Hematopoietic multipotent progenitor cell treated with erythropoietin and hydrocortisone succinate and interleukin-3 and kit ligand, for 4 days (in vitro differentiated cells): ENCODE results near the gene SLAMF6.
"Not testable (repeated sequence)": the region's sequence is repeated elsewhere in the genome, so short reads cannot be mapped to it uniquely, and the experiment has no call there.

Experiments used
- DNase-seq: peaks from one replicate; pipeline ENCODE4 v3.0.0-alpha.2; 2015

Gene SLAMF6

GRCh38 chr1:160541622-160542302, 18.7 kb upstream of the SLAMF6 start:
- peak; percentile 23 for DNase-seq

- DNase-seq: no peak
Measured at GRCh38 chr1:160540859-160541233, 17.8 kb upstream of the SLAMF6 start.

GRCh38 chr1:160539990-160540858, 17.2 kb upstream of the SLAMF6 start:
- DNase-seq: peak; percentile 99

- DNase-seq: no peak
Measured at GRCh38 chr1:160539684-160539989, 16.6 kb upstream of the SLAMF6 start.

GRCh38 chr1:160538985-160539651, 16.1 kb upstream of the SLAMF6 start:
- no peak for DNase-seq

GRCh38 chr1:160537714-160538665, 14.9 kb upstream of the SLAMF6 start:
- DNase-seq: no peak

- DNase-seq: peak; percentile 32
Measured at GRCh38 chr1:160534823-160535605, 12.0 kb upstream of the SLAMF6 start.

- not testable (repeated sequence) for DNase-seq
Measured at GRCh38 chr1:160532557-160532813, 9.4 kb upstream of the SLAMF6 start.

- DNase-seq: not testable (repeated sequence)
Measured at GRCh38 chr1:160531809-160532556, 8.9 kb upstream of the SLAMF6 start.

GRCh38 chr1:160529401-160529952, 6.4 kb upstream of the SLAMF6 start:
- not testable (repeated sequence) for DNase-seq

GRCh38 chr1:160523789-160524188, 734 bp upstream of the SLAMF6 start:
- DNase-seq: not testable (repeated sequence)

- no peak for DNase-seq
Measured at GRCh38 chr1:160522136-160522535, 919 bp downstream of the SLAMF6 start.

GRCh38 chr1:160521554-160521953, 1.5 kb downstream of the SLAMF6 start:
- DNase-seq: no peak

- DNase-seq: no peak
Measured at GRCh38 chr1:160520999-160521398, 2.1 kb downstream of the SLAMF6 start.

- DNase-seq: no peak
Measured at GRCh38 chr1:160520582-160520981, 2.5 kb downstream of the SLAMF6 start.

GRCh38 chr1:160519642-160520435, 3.2 kb downstream of the SLAMF6 start:
- DNase-seq: peak; percentile 84

- not testable (repeated sequence) for DNase-seq
Measured at GRCh38 chr1:160517519-160517918, 5.5 kb downstream of the SLAMF6 start.

GRCh38 chr1:160515908-160516307, 7.1 kb downstream of the SLAMF6 start:
- peak; percentile 52 for DNase-seq

GRCh38 chr1:160504651-160505050, 18.4 kb downstream of the SLAMF6 start:
- no peak for DNase-seq

- no peak for DNase-seq
Measured at GRCh38 chr1:160503087-160503486, 20.0 kb downstream of the SLAMF6 start.
